CD4-positive, alpha-beta T cell treated with Interleukin-4 for 4 hours (primary cell): Measurements from ENCODE around the gene ARSD.
"Not testable (repeated sequence)": the region's sequence is repeated elsewhere in the genome, so short reads cannot be mapped to it uniquely, and the experiment has no call there.

ENCODE experiments used
- DNase-seq: peaks from one replicate; pipeline ENCODE4 v3.0.0-alpha.2; 2020

ARSD gene, protein sequence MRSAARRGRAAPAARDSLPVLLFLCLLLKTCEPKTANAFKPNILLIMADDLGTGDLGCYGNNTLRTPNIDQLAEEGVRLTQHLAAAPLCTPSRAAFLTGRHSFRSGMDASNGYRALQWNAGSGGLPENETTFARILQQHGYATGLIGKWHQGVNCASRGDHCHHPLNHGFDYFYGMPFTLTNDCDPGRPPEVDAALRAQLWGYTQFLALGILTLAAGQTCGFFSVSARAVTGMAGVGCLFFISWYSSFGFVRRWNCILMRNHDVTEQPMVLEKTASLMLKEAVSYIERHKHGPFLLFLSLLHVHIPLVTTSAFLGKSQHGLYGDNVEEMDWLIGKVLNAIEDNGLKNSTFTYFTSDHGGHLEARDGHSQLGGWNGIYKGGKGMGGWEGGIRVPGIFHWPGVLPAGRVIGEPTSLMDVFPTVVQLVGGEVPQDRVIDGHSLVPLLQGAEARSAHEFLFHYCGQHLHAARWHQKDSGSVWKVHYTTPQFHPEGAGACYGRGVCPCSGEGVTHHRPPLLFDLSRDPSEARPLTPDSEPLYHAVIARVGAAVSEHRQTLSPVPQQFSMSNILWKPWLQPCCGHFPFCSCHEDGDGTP

DNA sequence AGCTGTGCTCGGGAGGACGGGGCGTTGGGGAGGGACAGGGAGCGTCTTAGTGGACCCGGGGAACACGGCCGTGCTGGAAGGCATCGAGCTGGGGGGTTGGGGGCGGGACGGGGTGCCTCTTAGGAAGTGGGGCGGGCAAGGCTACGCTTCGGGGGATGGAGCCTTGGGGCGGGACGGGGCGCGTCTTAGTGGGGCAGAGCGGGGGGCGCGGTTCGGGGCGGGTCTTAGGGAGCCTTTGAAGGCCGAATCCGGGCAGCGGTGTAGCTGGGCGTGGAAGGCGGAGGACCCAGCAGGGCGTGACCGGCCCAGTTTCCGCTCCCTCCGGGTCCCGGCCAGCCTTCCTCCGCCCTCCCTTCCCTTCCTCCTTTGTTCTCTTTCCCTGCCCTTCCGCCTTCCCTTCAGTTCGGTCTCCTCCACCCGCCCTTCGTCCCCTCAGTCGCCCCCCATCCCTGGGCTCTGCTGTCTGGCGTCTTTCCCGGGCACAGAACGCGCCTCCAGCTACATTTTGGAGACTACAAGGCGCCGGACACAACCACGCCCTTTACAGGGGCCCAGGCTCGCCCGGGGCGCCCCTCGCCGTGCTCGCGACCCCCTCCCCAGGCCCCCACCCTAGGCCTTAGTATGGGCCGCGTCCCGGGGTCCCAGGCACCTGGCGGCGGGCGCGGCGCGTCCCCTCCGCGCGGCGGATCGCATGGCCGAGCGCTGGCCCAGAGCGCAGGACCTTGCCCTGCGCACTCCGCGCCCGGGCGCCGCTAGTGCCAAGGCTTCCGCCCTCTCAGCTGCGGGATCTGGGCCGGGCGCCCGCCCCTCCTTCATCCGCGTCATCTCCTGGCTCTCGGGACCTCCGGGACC lies at the start of gene ARSD:
Gene ARSD (minus strand): TSS at position 757 of the 852 bp plus-strand sequence. CDS start 64 bp downstream, at position 693.
- peak; percentile 42 for DNase-seq

DNA sequence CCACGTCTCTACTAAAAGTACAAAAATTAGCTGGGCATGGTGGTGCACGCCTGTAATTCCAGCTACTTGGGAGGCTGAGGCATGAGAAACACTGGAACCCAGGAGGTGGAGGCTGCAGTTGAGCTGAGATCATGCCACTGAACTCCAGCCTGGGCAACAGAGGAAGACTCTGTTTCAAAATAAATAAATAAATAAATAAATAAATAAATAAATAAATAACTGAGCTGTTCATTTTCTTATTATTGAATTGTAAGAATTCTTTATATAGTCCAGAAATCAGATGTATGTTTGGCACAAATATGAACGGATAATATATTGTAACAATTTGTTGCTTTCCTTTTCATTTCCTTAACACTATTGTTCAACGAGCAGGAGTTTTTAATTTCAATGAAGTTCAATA lies 49.5 kb upstream of the ARSD start:
- not testable (repeated sequence) for DNase-seq

- DNase-seq = no peak
These were observed 45.8 kb upstream of the ARSD start for GRCh38 chrX:2974961-2975360.

- DNase-seq = no peak
These were observed 43.3 kb upstream of the ARSD start for GRCh38 chrX:2972391-2972790.

DNA sequence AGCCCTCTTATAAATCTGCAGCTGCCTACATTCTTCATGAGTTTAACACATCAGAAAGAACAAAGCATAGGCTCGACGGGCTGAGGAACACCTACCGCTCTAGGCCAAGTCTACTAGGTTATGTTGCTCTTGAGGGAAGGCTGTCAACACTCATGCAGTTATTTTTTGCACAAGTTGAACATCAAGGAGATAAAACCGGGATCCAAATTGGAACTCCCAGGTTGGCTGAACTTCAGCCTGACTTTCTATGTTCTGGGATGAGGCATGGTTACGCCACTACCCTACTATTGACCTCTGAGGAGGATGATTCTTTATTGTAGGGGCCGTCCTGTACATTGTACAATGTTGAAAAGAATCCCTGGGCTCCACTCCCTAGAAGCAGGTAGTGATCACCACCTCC lies 39.9 kb upstream of the ARSD start:
- no peak for DNase-seq

GRCh38 chrX:2967998-2968909 lies 39.1 kb upstream of the ARSD start:
- peak; percentile 0 for DNase-seq

DNA sequence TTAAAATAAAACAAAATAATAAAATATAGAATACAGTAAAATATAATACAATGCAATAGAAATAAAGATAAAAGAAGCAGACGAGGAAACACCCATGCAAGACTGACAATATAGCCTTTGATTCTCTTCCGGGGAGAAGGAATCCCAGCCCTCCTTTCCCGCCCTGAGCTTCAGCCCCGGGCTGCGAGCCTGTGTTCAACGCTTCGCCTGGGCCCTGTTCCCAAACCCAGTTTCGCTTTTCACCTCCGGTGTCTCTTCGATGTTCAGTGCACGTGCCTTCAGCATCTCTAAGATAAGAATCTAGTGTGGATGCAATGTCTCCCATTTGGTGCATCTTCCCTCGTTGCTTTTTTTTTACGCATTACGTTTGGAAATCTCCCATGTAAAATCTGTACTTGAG lies 38.4 kb upstream of the ARSD start:
- DNase-seq = no peak

DNA sequence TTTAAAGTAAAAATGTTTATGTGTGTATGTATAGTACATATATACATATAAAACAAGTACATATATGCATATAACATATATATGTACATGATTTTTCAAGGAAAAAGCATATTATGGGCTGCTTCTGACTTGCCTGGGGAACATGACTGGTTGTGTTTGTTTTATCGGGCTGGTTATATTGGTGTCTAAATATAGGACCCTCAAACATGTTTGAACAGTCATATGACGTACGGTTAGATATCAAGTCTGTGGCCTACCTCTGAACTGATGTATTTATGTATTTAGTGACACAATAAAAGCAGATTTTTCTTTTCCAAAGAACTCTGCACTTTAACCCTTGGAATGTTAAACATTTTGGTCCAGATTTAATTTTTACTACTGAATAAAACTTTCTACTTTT lies 37.9 kb upstream of the ARSD start:
- no peak for DNase-seq

DNA sequence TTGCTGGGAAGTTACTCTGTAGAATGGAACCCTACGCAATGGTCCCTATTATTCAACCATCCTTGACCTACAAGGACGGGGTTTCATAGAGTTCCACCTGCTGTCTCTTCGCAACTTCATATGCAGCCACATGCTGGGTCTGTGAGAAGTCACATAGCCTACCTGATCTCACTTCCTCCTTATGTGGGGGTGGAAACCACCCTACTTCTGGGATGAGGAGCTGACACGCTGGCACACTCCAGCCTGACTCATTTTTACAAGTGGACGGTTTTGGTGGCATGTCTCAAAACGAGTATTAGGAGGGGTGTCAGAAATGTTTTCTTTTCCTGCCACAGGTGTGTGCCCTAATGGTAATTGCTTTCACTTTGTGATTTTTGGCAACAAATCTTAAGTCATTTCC lies 36.8 kb upstream of the ARSD start:
- DNase-seq = no peak

DNA sequence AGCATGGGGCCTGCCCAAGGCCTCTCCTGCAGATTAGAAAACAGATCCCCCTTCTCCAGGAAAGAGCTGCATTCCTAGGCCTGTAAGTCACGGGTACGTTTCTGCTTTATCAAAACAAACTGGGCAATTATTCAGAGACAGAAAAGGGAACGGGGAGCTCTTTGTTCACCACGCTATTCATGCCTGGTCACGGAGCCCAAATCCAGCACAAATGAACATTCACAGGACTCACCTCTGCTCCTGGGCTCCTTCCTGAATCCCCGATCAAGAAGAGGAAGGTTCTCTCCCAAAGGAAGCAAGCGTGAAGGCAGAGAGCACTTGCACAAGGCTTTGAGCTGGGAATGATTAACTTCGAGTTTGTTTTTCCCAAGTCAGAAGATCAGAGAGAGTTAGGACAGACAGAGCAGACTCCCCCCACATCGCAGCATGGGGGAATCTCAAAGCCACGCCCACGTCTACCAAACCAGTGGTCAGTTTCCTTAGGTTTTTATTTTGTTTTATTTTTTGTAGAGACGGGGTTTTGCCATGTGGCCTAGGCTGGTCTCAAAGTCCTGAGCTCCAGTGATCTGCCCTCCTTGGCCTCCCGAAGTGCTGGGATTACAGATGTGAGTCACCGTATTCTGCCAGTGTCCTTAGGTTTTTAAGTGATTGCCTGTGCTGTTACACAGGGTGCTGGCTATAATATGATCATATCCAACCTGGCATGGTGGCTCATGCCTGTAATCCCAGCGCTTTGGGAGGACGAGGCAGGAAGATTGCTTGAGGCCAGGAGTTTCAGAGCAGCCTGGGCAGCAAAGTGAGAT lies 35.1 kb upstream of the ARSD start:
- not testable (repeated sequence) for DNase-seq

GRCh38 chrX:2963449-2963848 lies 34.3 kb upstream of the ARSD start:
- not testable (repeated sequence) for DNase-seq

DNA sequence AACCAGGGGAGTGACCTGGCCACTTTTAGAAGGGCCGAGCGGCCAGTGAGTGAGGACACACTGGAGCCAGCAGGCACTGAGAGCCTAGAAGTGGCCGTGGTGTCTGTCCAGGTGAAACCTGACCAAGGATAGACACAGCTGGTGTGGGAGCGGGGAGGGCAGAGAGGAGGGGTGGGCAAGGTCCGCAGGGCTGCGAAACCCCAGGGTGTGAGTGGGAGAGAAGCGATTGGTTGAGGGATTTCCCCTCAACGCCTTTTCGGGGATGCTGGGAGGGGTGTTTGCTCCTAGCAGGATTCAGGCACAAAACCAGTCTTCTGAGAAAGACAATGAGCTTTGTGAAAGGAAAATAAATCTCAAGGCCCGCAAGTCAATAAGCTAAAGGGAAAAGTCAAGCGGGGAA lies 33.2 kb upstream of the ARSD start:
- DNase-seq = no peak

DNA sequence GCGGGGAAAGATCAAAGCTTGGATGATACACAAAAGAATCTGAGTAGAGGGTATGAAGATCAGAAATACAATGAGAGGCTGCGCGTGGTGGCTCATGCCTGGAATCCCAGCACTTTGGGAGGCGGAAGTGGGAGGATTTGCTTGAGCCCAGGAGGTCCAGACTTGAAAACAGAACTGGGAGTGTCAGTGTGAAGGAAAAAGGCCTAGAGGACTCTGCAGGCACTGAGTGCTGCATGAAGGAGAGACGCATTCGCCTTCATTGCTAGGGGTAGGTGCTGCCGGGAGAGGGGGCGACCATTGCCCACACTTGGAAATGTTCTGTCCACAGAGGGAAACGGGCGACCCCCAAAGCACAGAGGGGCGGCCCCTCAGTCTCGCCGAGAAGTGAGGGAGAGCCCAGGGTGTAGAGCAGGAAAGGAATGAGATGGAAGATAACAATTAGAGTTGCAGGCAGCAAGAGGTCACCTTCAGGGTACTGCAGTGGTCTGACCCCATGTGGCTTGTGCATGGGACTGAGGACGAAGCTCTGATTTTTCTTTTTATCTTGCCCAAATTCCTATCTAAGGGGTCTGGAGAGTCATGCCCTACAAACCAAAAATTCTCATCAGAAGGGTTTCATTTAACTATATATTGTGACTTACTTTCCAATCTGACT lies 31.8 kb upstream of the ARSD start:
- DNase-seq = no peak

- no peak for DNase-seq
These were observed 29.1 kb upstream of the ARSD start for GRCh38 chrX:2958199-2958598.

DNA sequence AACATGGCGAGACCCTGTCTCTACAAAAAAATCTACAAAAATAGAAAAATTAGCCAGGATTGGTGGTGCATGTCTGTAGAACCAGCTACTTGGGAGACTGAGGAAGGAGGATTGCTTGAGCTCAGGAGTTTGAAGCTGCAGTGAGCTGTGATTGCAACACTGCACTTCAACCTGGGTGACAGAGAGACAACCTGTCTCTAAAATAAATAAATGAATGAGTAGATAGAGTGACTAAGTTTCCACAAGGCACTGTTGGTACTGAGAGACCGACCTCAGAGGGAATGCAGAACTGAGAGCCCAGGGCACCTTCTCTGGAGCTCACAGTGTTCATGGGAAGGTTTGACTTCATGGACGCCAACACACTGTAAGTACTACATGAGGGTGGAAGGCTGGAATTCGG lies 26.7 kb upstream of the ARSD start:
- no peak for DNase-seq

GRCh38 chrX:2955281-2955680 lies 26.1 kb upstream of the ARSD start:
- DNase-seq = no peak

GRCh38 chrX:2954541-2954940 lies 25.4 kb upstream of the ARSD start:
- DNase-seq = no peak

- DNase-seq = not testable (repeated sequence)
These were observed 8.8 kb upstream of the ARSD start for GRCh38 chrX:2937942-2938341.

- no peak for DNase-seq
These were observed 5.9 kb upstream of the ARSD start for GRCh38 chrX:2934715-2935710.
